ENCODE results near the gene GCC2.
"Not testable (repeated sequence)": the region's sequence is repeated elsewhere in the genome, so short reads cannot be mapped to it uniquely, and the experiment has no call there.

Gene GCC2

DNA sequence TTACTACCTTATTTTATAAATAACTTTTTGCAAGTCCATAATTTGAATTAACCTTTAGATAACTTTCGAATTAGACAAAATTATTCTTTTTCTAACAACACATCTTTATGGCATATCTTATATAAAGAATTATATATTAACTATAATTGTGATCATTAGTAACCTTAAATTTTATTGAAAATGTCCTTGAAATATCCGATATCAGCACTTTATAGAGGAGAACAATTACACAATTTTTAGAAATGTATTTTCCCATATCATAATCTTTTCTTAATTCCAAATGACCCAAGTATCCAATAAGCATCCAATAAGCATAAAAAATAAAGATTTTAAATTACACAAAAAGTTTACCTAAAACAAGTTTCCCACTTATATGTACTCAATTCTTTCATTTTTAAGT lies 7.3 kb upstream of the GCC2 start:
- DNase-seq = no peak

DNA sequence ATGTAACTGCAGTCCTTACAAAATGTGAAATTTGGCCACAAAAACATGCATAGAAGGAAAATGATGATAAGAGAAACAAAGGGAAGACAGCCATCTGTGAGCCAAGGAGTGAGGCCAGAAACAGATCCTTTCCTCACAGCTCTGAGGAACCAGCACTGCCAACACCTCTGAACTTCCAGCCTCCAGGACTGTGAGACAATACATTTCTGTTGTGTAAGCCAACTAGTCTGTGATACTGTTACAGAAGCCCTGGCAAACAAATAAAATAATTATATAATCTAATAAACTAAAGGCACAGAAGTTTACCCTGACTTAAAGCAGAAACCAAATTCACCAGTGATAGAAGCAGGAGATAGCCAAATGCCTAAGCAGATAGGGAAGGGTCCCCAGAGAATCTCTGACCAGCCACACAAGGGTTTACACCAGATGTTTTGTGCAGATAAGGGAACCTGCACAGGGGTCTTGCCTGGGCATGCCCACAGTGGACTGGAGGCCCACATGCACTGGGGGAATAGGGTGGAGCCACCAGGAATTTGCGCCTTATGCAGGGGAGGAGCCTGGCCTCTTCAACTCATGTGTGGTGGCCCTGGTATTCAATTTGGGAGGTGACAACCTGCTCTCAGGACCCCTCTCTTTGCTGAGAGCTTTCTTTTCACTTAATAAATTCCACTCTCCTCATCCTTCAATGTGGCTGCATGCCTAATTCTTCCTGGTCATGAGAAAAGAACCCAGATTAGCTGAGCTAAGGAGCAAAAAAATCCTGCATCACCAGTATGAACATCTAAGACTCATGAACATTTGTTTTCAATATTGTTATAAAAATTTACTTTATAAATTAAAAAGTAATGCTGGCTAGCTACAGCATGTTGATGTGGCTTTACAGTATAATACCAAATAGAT lies 3.8 kb upstream of the GCC2 start:
- DNase-seq = peak; percentile 14

DNA sequence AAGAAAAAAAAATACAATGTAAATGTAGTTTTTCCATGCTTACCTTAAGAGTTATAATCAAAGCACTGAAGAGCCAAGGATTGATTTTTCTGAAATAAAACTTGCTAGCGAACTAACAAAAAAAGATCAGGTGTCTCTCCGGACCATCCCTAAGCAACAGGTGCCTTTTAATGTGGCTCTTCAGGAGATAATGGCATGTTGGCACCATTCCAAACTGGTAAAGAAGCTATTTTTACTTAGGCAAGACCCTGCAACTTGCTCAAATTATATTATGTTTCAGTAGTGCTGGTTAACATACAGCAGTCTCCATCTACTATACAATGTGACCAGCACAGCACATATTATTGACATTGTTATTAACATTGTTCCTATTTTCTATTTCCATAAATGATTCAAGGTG lies 2.3 kb upstream of the GCC2 start:
- no peak for DNase-seq

DNA sequence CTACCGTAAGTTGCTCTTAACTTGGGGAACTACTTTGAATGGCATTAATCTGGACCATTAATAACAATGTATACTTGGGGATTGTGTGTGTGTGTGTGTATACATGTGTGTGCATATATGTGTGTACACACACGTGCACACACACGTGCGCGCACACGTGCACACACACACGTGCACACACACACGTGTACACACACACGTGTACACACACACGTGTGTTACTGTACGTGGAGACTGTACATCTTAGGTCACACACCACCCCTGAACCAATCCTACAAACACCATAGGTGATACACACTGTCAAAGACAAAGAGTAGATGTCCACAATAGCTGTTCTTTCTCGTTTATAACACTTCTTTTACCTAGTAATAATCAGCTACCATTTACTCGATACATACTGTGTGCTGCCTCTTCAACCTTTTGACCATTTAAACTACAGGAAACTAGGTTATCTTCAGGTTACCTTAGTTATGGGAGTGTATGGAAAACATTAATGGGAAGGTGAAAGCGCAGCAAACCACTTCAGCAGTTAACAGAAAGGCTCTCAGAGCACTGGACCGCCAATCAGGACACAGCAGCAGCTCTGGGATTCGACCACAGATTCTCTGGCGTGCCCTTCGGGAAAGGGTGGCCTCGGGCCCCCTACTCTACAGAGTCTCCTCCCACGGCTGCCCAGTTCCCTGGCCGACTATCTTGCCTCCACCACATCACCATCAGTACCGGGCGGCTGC lies 894 bp upstream of the GCC2 start:
- DNase-seq = no peak

DNA sequence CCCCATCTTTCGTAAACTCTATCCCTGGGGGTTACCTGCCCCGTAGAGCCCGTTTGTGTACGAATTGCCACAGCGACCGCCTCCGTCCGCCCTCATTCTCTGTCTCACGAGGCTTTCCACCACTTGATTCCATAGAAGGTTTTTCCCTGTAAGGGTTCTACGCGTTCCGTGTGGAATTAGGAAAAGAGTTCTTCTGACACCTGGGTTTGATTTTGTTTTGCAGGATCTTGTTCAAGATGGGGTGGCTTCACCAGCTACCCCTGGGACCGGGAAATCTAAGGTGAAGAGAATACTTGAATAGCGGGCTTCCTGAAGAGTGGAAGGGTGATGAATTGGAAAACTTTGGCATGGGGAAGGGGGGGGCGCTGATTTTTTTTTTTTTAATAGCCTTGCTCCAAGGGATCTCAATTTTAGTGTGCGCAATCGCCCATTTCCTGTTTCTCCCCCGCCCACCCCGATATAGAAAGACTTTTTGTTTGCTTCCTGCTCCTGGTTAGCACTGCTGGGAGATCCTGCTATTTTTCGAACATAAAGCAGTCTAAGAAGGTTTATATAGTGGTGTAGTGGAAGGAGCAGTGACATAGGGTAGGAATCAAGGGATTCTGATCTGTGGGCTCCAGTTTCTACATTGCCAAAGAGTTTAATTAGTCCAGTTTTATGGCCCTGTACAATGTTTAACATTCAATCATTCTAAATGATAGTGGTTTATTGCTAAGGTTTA lies 564 bp downstream of the GCC2 start:
- peak; percentile 52 for DNase-seq

DNA sequence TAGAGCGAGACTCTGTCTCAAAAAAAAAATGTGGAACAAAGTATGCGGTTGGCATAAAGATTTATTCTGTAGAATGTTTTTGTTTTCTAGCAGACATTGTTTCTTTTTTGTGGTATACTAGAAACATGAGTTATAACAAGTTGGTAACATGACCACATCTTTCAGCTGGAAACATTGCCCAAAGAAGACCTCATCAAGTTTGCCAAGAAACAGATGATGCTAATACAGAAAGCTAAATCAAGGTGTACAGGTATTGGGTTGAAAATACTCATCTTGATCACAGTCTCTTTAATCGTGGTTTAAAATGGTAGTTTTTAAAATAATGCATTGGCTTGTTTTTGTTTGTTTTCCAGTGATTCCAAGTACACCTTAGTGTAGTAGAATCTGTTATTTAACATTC lies 1.9 kb downstream of the GCC2 start:
- no peak for DNase-seq

DNA sequence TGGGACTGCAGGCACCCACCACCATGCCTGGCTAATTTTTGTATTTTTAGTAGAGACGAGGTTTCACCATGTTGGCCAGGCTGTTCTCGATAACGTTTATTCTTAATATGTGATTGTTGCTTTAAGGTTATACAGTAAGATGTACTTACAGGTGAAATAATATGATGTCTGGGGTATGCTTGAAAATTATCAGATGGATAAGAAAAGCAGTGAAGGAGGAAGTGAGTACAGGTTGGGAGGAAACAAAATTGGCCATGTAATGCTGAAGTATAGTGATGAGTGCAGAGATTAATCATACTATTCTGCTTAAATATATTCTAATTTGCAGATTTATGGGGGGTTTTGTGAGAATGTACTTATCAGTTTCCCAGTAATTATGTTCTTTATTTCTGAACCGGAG lies 3.0 kb downstream of the GCC2 start:
- DNase-seq = no peak

DNA sequence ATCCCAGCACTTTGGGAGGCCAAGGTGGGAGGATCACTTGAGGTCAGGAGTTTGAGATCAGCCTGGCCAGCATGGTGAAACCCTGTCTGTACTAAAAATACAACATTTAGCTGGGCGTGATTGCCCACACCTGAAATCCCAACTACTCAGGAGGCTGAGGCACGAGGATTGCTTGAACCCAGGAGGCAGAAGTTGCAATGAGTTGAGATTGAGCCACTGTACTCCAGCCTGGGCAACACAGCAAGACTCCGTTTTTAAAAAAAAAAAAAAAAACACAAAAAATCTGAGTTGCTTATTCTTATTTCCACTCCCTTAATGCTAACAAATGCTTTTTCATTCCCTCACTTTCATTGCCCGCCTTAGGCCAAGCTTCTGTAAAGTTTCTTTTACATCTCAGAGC lies 4.5 kb downstream of the GCC2 start:
- DNase-seq = not testable (repeated sequence)

DNA sequence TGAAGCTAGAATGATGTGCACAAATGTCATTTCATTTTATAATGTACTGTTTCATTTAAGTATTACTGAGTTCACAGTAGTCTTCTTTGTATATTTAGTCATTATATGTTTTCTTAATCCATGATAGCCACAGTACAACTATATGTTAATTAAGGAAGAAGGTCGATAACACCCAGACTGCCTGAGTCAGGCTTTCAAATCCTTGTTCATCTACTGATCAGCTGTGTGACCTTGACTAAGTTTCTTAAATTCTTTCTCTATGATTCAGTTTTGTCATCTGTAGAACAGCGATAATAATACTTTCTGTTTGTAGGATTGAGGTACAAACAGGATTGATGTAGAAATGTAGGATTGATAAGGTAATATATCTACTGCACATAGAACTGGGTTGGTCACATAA lies 5.4 kb downstream of the GCC2 start:
- DNase-seq = peak; percentile 15

DNA sequence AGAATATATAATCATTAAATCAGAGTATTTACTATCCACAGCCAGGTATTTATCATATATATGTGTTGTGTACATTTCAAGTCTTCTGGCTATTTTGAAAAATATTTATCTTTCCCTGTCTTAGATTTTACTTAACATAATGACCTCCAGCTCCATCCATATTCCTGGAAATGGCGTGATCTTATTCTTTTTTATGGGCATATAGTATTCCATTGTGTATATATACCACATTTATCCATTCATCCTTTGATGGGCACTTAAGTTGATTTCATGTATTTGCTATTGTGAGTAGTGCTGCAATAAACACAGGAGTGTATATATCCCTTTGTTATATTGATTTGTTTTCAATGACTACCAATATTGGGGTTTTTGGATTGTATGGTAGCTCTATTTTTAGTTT lies 6.6 kb downstream of the GCC2 start:
- DNase-seq = no peak

DNA sequence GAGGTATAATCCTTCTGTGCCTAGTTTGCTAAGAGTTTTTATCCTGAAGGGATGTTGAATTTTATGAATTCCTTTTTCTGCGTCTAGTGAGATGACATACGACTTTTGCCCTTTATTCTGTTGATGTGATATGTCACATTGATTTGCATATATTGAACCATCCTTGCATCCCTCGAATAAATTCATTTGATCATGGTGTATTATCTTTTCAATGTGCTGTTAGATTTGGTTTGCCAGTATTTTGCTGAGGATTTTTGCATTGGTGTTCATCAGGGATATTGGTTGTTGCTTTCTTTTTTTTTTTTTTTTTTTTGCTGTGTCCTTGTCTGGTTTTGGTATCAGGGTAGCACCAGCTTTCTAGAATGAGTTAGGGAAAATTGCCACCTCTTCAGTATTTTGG lies 9.1 kb downstream of the GCC2 start:
- no peak for DNase-seq

DNA sequence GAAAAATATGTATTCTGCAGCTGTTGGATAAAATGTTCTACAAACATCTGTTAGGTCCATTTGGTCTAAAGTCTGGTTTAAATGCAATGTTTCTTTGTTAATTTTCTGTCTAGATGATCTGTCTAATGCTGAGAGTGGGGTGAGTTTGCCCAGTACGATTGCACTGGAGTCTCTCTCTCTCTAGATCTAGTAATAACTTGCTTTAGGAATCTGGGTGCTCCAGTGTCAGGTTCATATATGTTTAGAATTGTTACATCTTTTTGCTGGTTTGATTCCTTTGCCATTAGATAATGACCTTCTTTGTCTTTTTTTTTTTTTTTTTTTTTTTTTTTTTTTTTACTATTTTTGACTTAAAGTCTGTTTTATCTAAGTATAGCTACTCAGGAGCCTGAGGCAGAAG lies 10.4 kb downstream of the GCC2 start:
- no peak for DNase-seq

DNA sequence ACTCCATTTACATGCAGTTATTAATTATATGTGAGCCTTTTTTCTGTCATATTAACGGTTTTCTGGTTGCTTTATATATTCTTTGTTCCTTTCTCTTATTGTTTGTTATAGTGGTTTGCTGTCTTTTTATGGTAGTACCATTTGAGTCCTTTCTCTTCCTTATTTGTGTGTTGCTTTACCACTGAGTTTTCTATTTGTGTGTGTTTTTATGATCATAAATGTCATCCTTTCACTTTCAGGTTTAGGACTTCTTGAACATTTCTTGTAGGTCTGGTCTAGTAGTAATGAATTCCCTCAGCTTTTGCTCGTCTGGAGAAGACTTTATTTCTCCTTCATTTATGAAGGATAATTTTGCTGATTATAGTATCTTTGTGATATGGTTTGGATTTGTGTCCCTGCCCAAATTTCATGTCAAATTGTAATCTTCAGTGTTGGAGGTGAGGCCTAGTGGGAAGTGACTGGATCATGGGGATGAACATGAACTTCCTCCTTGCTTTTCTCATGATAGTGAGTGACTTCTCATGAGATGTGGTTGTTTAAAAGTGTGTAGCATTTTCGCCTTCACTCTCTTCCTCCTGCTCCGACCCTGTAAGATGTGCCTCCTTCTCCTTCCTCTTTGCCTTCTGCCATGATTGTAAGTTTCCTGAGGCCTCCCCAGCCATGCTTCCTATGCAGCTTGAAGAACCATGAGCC lies 11.5 kb downstream of the GCC2 start:
- no peak for DNase-seq

DNA sequence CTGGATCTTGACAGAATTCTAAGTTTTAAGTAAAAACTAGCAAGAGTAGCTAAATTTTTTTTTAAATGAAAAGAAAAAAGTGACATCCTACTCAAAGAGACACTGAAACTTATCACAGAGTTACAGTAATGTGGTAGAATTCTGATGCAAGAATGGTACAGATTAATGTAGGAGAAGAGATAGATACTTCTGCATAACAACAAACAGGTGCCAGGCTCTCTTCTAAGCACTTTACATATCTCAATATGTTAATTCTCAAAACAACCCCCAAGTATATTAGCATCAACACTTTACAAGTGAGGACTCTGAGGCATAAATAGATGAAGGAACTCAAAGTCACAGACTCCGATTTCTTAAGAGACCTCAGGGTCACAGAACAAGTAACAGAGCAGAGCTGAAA lies 28.1 kb downstream of the GCC2 start:
- DNase-seq = no peak

DNA sequence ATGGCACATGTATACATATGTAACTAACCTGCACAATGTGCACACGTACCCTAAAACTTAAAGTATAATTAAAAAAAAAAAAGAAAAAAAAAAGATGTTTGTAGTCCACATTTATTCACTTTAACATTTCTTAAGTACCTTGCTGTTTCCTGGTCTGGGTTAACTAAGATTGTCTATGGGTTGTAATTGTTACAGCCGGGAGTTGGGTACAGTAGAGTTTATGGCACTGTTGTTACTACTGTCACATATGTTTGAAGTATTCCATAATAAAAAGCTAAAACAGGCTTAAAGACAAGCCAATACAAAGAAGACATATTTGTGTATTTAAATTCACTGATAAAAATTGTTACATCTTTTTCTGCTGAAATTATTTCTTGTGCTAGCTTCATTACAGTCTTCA lies 36.2 kb downstream of the GCC2 start:
- no peak for DNase-seq

DNA sequence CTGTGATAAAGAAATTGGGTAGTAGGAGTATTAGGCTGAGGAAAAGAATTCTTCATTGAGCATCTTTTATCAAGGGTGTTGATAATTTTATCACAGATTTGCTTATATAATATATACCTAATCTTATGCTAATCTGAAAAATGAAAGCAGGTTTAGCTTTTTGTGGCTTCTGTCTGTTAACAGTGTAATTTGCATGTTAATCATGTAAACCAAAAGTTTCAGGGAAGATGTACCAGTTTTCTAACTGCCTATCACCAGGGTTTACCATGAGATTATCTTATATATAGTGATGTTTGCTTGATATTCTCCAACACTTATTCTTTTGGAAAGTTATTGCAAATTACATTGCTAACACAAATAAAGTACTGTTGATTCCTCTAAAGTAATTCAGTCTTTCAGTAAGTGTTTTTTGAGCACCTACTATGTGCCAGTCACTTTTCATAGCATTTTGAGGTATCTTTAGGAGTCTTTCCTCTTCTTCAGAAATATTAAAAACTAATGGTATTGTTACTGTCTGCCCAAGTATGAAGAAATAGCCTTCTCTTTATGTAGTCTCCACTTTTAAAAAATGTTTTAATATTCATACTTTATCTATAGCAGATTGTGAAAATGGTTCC lies 41.6 kb downstream of the GCC2 start:
- no peak for DNase-seq

DNA sequence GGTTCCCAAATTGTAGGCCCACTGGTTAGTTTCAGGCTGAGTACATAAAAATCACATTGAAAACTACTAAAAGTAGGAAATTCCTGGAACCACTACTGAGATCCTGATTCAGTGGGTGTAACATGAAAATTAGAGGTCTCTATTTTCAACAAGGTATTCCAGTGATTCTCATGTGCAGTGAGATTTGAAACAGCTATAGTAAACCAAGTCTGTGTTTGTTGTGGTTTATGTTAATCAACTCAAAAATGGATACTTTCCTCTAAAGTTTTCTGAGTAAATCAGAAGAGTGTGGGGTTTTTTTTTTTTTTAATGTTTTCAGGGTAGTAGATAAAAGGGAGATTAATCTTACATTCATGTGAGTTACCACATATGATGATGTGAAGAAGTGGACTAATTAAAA lies 42.8 kb downstream of the GCC2 start:
- DNase-seq = no peak

DNA sequence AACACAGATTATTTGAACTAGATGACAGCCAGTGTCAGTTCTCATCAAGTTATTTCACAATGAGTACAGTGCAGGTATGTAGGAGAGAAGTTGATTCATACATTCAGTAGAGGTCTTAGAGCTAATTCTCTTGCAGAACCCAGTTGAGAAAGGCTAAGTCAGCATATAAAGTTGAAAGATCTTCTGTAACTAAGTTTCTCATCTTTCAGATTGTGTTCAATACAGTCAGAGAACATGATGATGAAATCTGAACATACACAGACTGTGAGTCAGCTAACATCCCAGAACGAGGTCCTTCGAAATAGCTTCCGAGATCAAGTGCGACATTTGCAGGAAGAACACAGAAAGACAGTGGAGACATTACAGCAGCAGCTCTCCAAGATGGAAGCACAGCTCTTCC lies 43.4 kb downstream of the GCC2 start:
- peak; percentile 85 for DNase-seq

DNA sequence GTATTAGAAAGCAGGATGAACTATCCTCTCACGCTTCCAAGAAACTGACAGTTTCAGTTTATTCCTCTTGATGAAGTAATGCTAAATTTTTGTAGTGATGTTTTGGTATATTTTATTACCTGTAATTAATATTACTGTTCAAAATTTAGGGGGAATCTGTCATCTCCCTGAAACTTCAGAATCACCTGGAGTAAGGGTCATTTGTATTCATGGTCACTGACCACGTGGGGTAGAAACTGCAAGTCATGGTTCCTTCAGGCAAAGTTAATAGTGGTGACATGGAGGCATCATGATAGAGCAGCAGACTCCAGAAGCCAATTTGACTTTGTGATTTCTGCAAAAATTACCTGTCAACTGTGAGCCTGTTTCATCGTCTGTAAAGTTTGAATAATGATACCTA lies 47.2 kb downstream of the GCC2 start:
- DNase-seq = not testable (repeated sequence)

DNA sequence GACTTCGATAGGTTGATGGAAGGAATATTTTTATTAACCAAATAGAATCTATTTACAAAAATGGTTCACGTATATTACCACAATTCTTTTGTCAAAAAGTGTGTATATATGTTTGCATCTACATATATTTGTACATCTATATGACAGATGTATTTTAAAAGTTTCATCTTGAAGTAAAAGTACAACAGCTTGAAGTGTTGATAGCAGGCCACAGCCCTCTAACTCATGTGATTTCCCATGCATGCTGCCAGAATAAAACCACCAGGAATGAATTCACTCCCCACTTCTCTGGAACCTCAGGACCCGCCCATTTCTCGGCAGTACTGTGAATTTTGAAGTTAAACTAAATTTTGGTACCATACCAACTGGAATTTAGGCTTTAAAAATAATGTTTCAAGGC lies 58.6 kb downstream of the GCC2 start:
- DNase-seq = not testable (repeated sequence)

DNA sequence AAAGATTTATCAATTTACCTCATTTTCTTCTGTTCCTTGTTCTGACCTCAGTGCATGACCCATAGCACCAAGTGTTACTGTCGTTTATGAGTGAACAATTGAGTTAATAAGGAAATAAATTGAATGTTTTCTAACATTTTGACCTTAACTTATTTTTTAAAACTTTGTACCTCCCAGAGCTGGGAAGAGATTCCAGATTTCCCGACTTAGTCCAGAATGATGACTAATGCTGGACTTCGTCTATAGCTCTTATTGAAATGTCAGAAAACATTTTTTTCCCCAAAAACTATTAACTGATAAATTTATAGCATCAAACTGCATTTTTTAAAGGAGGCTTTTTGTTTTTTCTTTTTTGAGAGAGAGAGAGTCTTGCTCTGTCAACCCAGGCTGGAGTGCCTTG lies 63.4 kb downstream of the GCC2 start:
- not testable (repeated sequence) for DNase-seq

DNA sequence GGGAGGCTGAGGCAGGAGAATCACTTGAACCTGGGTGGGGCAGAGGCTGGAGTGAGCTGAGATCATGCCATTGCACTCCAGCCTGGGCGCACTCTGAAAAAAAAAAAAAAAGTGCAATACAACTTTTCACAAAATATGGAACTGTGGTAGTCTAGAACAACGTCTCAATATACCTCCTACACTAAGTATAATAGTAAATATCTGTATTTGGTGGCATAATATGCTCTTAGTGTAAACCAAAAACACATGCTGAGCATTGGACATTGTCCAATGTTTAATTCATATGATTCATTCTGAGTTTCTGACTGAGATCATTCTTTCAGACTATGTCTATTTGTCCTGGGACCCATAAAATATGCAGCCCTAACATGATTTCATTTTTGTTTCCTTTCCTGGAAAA lies 65.5 kb downstream of the GCC2 start:
- DNase-seq = peak; percentile 31

DNA sequence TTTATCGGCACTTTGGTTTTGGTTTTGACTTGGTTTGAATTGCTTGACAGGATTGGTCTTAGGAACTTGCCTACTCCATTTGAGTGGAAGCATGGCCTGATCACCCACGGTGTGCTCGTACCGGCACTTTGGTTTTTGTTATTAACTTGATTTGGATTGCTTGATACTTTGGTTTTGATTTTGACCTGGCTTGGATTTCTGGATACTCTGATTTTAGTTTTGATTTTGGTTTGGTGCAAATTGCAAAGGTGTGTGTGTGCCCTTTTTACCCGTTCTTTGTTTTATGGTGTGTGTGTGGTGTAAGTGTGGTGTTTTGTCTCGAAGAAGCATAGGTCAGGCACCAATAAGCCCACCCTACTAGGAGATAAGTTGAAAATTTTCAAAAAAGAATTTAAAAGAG lies 75.7 kb downstream of the GCC2 start:
- DNase-seq = not testable (repeated sequence)
